Trophoblast cell (in vitro differentiated cells and primary cell): ENCODE measurements around the gene PTPRN2.

Experiments used
- DNase-seq, 2 donors: peaks; one replicate each; pipeline ENCODE4 v3.0.0-alpha.2; 2016
- H2AFZ ChIP-seq: 2 replicates; pipeline ENCODE4 v1.6.1; 2013; ENCODE audit warnings: low read length, moderate library complexity, mild to moderate bottlenecking; ENCODE audit not compliant: insufficient read depth, poor library complexity
- H2AK5ac ChIP-seq: 2 replicates; pipeline ENCODE4 v1.6.1; 2013; ENCODE audit warnings: mild to moderate bottlenecking, low read length
- H2BK120ac ChIP-seq: 2 replicates; pipeline ENCODE4 v1.6.1; 2013; ENCODE audit warnings: low read length, mild to moderate bottlenecking, moderate library complexity; ENCODE audit not compliant: insufficient read depth, poor library complexity
- H2BK12ac ChIP-seq: 2 replicates; pipeline ENCODE4 v1.6.1; 2013; ENCODE audit warnings: mild to moderate bottlenecking, low read length, moderate library complexity
- H2BK5ac ChIP-seq: 2 replicates; pipeline ENCODE4 v1.6.1; 2013; ENCODE audit warnings: low read length, low read depth, moderate library complexity, mild to moderate bottlenecking; ENCODE audit not compliant: poor library complexity
- H3K14ac ChIP-seq: 2 replicates; pipeline ENCODE4 v1.6.1; 2013; ENCODE audit warnings: mild to moderate bottlenecking, low read length
- H3K18ac ChIP-seq: 2 replicates; pipeline ENCODE4 v1.6.1; 2013; ENCODE audit warnings: mild to moderate bottlenecking, low read length
- H3K23ac ChIP-seq: 2 replicates; pipeline ENCODE4 v1.6.1; 2013; ENCODE audit warnings: low read length
- H3K27ac ChIP-seq: 2 replicates; pipeline ENCODE4 v1.5.1; 2013; ENCODE audit warnings: low read depth, mild to moderate bottlenecking, inconsistent platforms, low read length, moderate library complexity
- H3K27me3 ChIP-seq: 2 replicates; pipeline ENCODE4 v1.6.1; 2013; ENCODE audit warnings: inconsistent platforms, mild to moderate bottlenecking, low read length, moderate library complexity; ENCODE audit not compliant: insufficient read depth
- H3K36me3 ChIP-seq, 2 experiments: 1 replicate in 1 of 2; 2 replicates in 1 of 2; pipeline ENCODE4 v1.6.1; 2013; ENCODE audit warnings: low read length in 2 of 2, mild to moderate bottlenecking in 2 of 2, moderate library complexity in 1 of 2; ENCODE audit not compliant: insufficient read depth in 2 of 2, control insufficient read depth in 1 of 2
- H3K4ac ChIP-seq: 2 replicates; pipeline ENCODE4 v1.6.1; 2013; ENCODE audit warnings: low read depth, mild to moderate bottlenecking, low read length, moderate library complexity
- H3K4me1 ChIP-seq, 2 experiments: 1 replicate in 1 of 2; 2 replicates in 1 of 2; pipeline ENCODE4 v1.6.1; 2013; ENCODE audit warnings: low read length in 2 of 2, mild to moderate bottlenecking in 2 of 2, moderate library complexity in 1 of 2; ENCODE audit not compliant: insufficient read depth in 2 of 2, control insufficient read depth in 1 of 2
- H3K4me2 ChIP-seq: 2 replicates; pipeline ENCODE4 v1.6.1; 2013; ENCODE audit warnings: inconsistent platforms, mild to moderate bottlenecking, low read length, moderate library complexity
- H3K4me3 ChIP-seq: 2 replicates; pipeline ENCODE4 v1.5.1; 2013; ENCODE audit warnings: mild to moderate bottlenecking, low read depth, low read length, inconsistent platforms
- H3K79me1 ChIP-seq: one replicate; pipeline ENCODE4 v1.6.1; 2013; ENCODE audit warnings: low read length
- H3K79me2 ChIP-seq: 2 replicates; pipeline ENCODE4 v1.6.1; 2013; ENCODE audit warnings: low read length, mild to moderate bottlenecking; ENCODE audit not compliant: control insufficient read depth, insufficient read depth, poor library complexity
- H3K9ac ChIP-seq: 2 replicates; pipeline ENCODE4 v1.6.1; 2013; ENCODE audit warnings: mild to moderate bottlenecking, low read length
- H3K9me3 ChIP-seq: 2 replicates; pipeline ENCODE4 v1.6.1; 2013; ENCODE audit warnings: low read depth, mild to moderate bottlenecking, control low read depth, inconsistent platforms, low read length; ENCODE audit not compliant: insufficient read depth
- H4K12ac ChIP-seq: 2 replicates; pipeline ENCODE4 v1.6.1; 2013; ENCODE audit warnings: low read depth, mild to moderate bottlenecking, low read length, moderate library complexity
- H4K8ac ChIP-seq: 2 replicates; pipeline ENCODE4 v1.6.1; 2013; ENCODE audit warnings: low read depth, mild to moderate bottlenecking, low read length, moderate library complexity
- H4K91ac ChIP-seq: one replicate; pipeline ENCODE4 v1.6.1; 2013; ENCODE audit warnings: low read depth, mild to moderate bottlenecking, low read length, moderate library complexity
- WGBS: extraction: QIAGEN DNeasy Blood & Tissue Kit; methylation state at CpG from one replicate; pipeline ENCODE4 v1.1.7; 2013; ENCODE audit warnings: missing lambda C conversion rate; ENCODE audit not compliant: insufficient read length, insufficient coverage; ENCODE audit errors: extremely low coverage; 5-methylcytosine and 5-hydroxymethylcytosine counted together

The PTPRN2 gene

DNA sequence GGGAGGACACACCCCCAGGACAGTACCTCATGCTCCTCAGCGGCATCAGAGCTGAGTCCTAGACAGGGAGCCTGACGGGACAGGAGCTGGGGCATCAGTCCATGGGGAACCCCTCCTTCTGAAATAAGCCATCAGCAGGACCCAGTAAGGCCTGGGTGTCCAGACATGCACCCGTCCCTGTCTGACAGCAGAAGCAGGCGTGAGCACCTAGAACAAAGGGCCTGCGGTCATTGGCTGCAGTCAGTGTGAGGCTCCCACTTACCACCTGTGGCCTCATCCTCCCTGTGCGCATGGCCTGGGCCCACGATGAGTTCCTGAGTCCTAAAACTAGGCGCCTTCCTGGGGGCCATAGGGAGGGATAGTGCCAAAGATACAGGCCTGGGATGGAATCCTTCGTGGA, 484.7 kb downstream of the PTPRN2 start:
- no peaks in the 10 kb centered on the region for H3K27me3 ChIP-seq
- no peak overlapping the region for H3K23ac ChIP-seq
- no peak overlapping the region for H3K14ac ChIP-seq
- no peak overlapping the region for H2BK5ac ChIP-seq
- no peak overlapping the region for H3K27ac ChIP-seq
- H3K9me3 ChIP-seq = peaks cover 54% of the 10 kb centered on the region
- no peaks in the 10 kb centered on the region for H3K36me3 ChIP-seq
- H2AFZ ChIP-seq = no peak overlapping the region
- no peak overlapping the region for H3K4me2 ChIP-seq
- H2BK120ac ChIP-seq = no peak overlapping the region
- H4K8ac ChIP-seq = no peak overlapping the region
- H2AK5ac ChIP-seq = no peak overlapping the region
- no peak overlapping the region for H3K9ac ChIP-seq
- DNase-seq = no peak
- H4K12ac ChIP-seq = no peak overlapping the region
- no peak overlapping the region for H4K91ac ChIP-seq
- H3K4me1 ChIP-seq = no peaks in the 10 kb centered on the region
- H3K18ac ChIP-seq = no peak overlapping the region
- H2BK12ac ChIP-seq = no peak overlapping the region
- no peak overlapping the region for H3K4me3 ChIP-seq
- H3K4ac ChIP-seq = no peak overlapping the region
- H3K79me2 ChIP-seq = no peaks in the 10 kb centered on the region
- no CpG with 5 or more reads among the region's 9 CpGs for WGBS
- H3K79me1 ChIP-seq = no peaks in the 10 kb centered on the region

DNA sequence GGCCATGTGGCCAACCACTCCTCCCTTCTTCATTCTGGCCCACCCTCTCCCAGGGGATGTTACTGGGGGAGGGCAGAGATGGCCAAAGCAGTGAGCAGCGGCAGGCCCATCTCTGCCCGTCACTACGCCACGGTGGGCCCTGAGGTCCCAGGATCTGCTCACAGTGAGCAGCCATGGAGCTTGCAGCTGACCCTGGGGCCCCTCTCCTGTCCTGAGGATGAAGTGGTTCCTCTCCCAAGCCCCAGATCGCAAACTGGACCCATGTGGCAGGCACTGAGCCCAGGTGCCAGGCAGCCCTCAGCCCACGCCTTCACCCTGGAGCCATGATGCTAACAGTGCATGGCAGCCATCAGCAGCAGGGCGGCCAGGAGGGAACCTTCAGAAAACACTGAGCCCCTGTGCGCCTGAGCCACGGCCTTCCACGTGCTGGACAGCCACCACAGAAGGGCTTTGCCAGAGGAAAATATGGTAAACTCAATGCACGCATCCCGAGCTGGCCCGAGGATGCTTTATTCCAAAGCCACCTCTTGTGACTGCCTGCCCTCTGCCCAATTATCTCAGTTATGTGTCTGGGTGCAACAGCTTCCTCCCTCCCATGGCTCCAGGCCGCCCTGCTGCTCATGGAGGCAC, 485.7 kb downstream of the PTPRN2 start:
- Histone ChIP-seq H3K14ac (no peak overlapping the region), H3K9me3 (peaks cover 47% of the 10 kb centered on the region), H3K36me3 (no peaks in the 10 kb centered on the region), H2BK12ac (no peak overlapping the region), H2AFZ (no peak overlapping the region), H4K8ac (no peak overlapping the region), H3K27me3 (no peaks in the 10 kb centered on the region), H3K27ac (no peak overlapping the region), H2BK120ac (no peak overlapping the region), H3K79me2 (no peaks in the 10 kb centered on the region), H3K18ac (no peak overlapping the region), H2AK5ac (no peak overlapping the region), H3K4me1 (no peaks in the 10 kb centered on the region), H3K23ac (no peak overlapping the region), H3K4me3 (no peak overlapping the region), H2BK5ac (no peak overlapping the region), H3K4ac (no peak overlapping the region), H4K91ac (no peak overlapping the region), H4K12ac (no peak overlapping the region), H3K9ac (no peak overlapping the region), H3K4me2 (no peak overlapping the region), H3K79me1 (no peaks in the 10 kb centered on the region)
- DNase-seq = no peak
- WGBS = no CpG with 5 or more reads among the region's 14 CpGs

DNA sequence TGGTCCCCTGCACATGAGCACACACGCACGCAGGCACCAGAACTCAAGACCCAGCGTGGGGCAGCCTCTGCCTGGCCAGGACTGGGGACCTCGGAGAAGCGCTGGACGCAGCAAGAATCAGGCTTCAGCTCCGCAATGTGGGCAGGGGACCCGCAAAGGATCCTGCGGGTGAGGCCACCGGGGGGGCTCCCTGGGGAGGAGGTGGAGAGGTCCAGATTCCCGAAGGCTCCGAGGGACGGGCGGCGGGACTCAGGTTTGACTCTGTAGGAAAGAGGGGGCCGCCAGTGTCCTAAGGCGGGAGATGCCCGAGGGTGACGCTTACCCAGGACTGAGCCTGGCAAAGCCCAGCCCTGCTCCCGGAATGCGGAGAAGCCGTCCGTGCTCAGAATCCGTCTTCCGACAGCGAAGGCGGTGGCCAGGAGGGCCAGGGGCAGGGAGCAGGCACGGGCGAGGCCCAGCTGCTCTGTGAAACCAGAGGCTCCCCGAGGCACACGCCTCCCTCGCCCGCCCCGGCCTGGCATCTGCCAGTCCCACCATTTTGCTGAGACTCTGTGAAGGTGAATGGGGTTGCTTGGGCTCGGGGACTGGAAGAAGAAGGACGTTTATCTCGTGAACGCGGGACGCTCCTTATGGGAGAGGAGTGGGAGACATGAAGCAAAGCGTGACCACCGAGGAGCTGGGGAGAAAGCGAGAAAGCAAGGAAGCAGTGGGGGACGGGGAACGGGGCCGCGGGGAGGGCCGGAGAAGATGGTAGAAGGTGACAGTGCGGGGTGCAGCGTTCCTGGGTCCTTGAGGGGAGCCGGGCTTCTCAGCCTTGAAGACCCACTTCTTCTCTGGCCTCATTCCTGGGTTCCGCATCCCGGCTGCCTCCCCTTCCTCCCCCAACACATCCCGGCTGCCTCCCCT, 489.2 kb downstream of the PTPRN2 start:
- H4K8ac ChIP-seq = no peak overlapping the region
- no peak overlapping the region for H4K12ac ChIP-seq
- no peak overlapping the region for H4K91ac ChIP-seq
- no peak overlapping the region for H3K4ac ChIP-seq
- no peak overlapping the region for H2BK120ac ChIP-seq
- H2BK12ac ChIP-seq = no peak overlapping the region
- no peak overlapping the region for H3K18ac ChIP-seq
- no peaks in the 10 kb centered on the region for H3K79me2 ChIP-seq
- H3K14ac ChIP-seq = no peak overlapping the region
- no peak overlapping the region for H3K4me2 ChIP-seq
- H3K23ac ChIP-seq = no peak overlapping the region
- no peaks in the 10 kb centered on the region for H3K27me3 ChIP-seq
- no CpG with 5 or more reads among the region's 54 CpGs for WGBS
- H2AFZ ChIP-seq = no peak overlapping the region
- no peaks in the 10 kb centered on the region for H3K36me3 ChIP-seq
- no peak overlapping the region for H2BK5ac ChIP-seq
- H3K79me1 ChIP-seq = no peaks in the 10 kb centered on the region
- no peak overlapping the region for H3K4me3 ChIP-seq
- no peak overlapping the region for H2AK5ac ChIP-seq
- no peak for DNase-seq
- no peak overlapping the region for H3K27ac ChIP-seq
- no peaks in the 10 kb centered on the region for H3K4me1 ChIP-seq
- peaks cover 30% of the 10 kb centered on the region for H3K9me3 ChIP-seq
- no peak overlapping the region for H3K9ac ChIP-seq

GRCh38 chr7:158097453-158098124, 490.0 kb downstream of the PTPRN2 start:
- no peaks in the 10 kb centered on the region for H3K79me2 ChIP-seq
- H3K23ac ChIP-seq = no peak overlapping the region
- no peak overlapping the region for H2AK5ac ChIP-seq
- H3K4me3 ChIP-seq = no peak overlapping the region
- H3K9ac ChIP-seq = no peak overlapping the region
- H4K8ac ChIP-seq = no peak overlapping the region
- no peaks in the 10 kb centered on the region for H3K36me3 ChIP-seq
- no peak overlapping the region for H3K14ac ChIP-seq
- H2BK5ac ChIP-seq = no peak overlapping the region
- H3K9me3 ChIP-seq = peaks cover 24% of the 10 kb centered on the region
- no peak overlapping the region for H4K91ac ChIP-seq
- no peak overlapping the region for H2BK12ac ChIP-seq
- DNase-seq = no peak
- H3K4me1 ChIP-seq = no peaks in the 10 kb centered on the region
- H4K12ac ChIP-seq = no peak overlapping the region
- H3K4me2 ChIP-seq = no peak overlapping the region
- no peak overlapping the region for H3K4ac ChIP-seq
- no peaks in the 10 kb centered on the region for H3K27me3 ChIP-seq
- H3K27ac ChIP-seq = no peak overlapping the region
- no CpG with 5 or more reads among the region's 39 CpGs for WGBS
- no peak overlapping the region for H2AFZ ChIP-seq
- H2BK120ac ChIP-seq = no peak overlapping the region
- H3K79me1 ChIP-seq = no peaks in the 10 kb centered on the region
- H3K18ac ChIP-seq = no peak overlapping the region
